NB4 (cell line): Measurements from ENCODE around the gene SLC24A4.

Experiments
- CTCF ChIP-seq: IDR thresholded peaks from one replicate; pipeline ENCODE4 v1.5.1; 2012; ENCODE audit warnings: low read depth, low read length
- POLR2A ChIP-seq: IDR thresholded peaks from 2 replicates; pipeline ENCODE4 v1.6.1; 2011; ENCODE audit warnings: mild to moderate bottlenecking; ENCODE audit not compliant: insufficient read length; ENCODE audit errors: extremely low read depth

- no peak for TF ChIP-seq CTCF
- no peak for TF ChIP-seq POLR2A
Measured at GRCh38 chr14:92527721-92528120, 204.8 kb downstream of the SLC24A4 start.
